Measurements from ENCODE around the gene MYCN.

DNA sequence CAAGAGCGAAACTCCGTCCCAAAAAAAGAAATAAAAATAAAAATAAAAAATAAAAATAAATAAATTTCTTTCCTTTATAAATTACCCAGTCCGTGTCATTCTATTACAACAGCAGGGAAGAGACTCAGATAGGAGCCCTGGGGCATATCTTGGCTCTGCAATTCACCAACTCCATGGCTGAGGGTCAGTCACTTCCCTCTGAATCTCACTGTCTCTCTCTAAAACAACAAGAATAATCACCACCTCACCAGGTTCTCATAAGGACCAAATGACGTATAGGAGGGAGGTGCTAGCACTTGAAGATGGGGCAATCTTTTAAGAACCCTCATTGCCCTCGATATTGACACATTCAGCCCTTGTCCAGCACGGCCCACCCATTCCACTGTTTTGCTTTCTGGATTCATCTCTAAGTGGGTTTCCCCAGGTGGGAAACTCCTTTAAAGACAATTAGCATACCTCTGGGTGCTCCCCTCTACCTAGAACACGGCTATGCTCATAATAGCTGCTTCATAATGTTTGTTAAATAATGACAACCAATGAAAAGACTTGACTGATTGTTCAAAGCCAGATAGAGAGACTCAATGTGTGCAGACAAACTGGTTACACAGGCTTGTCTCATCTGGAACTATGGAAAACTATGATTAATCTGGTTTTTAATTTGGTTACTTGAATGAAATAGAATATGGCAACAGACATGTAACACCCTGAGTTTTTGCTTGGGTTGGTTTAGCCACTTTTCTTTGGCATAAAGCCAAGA lies 15.1 kb downstream of the MYCN start:
- TF ChIP-seq, protein P1, sequence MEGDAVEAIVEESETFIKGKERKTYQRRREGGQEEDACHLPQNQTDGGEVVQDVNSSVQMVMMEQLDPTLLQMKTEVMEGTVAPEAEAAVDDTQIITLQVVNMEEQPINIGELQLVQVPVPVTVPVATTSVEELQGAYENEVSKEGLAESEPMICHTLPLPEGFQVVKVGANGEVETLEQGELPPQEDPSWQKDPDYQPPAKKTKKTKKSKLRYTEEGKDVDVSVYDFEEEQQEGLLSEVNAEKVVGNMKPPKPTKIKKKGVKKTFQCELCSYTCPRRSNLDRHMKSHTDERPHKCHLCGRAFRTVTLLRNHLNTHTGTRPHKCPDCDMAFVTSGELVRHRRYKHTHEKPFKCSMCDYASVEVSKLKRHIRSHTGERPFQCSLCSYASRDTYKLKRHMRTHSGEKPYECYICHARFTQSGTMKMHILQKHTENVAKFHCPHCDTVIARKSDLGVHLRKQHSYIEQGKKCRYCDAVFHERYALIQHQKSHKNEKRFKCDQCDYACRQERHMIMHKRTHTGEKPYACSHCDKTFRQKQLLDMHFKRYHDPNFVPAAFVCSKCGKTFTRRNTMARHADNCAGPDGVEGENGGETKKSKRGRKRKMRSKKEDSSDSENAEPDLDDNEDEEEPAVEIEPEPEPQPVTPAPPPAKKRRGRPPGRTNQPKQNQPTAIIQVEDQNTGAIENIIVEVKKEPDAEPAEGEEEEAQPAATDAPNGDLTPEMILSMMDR (conservative IDR thresholded peaks at IDR 0.05; ENCODE audit: low read depth, low read length) = no peak
- TF ChIP-seq EZH2 (IDR thresholded peaks at IDR 0.05; ENCODE audit: low read length, unreplicated experiment) = no peak
- no peak for TF ChIP-seq EZH2phosphoT487 (IDR thresholded peaks at IDR 0.05; ENCODE audit: borderline replicate concordance, low read length)

Data from PC-3 (cell line).